ENCODE results near the gene KMT2D.

KMT2D gene

GRCh38 chr12:49052451-49053208 is 8.0 kb downstream of the KMT2D start:
- DNase-seq (ENCODE audit: low read depth): no peak

GRCh38 chr12:49051777-49052438 is 8.7 kb downstream of the KMT2D start:
- no peak for DNase-seq (ENCODE audit: low read depth)

- no peak for DNase-seq (ENCODE audit: low read depth)
These were observed 9.2 kb downstream of the KMT2D start for GRCh38 chr12:49051373-49051764.

GRCh38 chr12:49050507-49051372 is 9.9 kb downstream of the KMT2D start:
- DNase-seq (ENCODE audit: low read depth): no peak

- DNase-seq (ENCODE audit: low read depth): no peak
These were observed 10.9 kb downstream of the KMT2D start for GRCh38 chr12:49049566-49050224.

GRCh38 chr12:49048953-49049352 is 11.6 kb downstream of the KMT2D start:
- DNase-seq (ENCODE audit: low read depth): no peak

- no peak for DNase-seq (ENCODE audit: low read depth)
These were observed 14.3 kb downstream of the KMT2D start for GRCh38 chr12:49046129-49046895.

- DNase-seq (ENCODE audit: low read depth): no peak
These were observed 15.9 kb downstream of the KMT2D start for GRCh38 chr12:49044660-49045059.

GRCh38 chr12:49043856-49044258 is 16.7 kb downstream of the KMT2D start:
- peak; percentile 62 for DNase-seq (ENCODE audit: low read depth)

GRCh38 chr12:49043241-49043640 is 17.4 kb downstream of the KMT2D start:
- DNase-seq (ENCODE audit: low read depth): no peak

- DNase-seq (ENCODE audit: low read depth): no peak
These were observed 18.6 kb downstream of the KMT2D start for GRCh38 chr12:49041881-49042484.

GRCh38 chr12:49041036-49041880 is 19.3 kb downstream of the KMT2D start:
- DNase-seq (ENCODE audit: low read depth): no peak

GRCh38 chr12:49040364-49040855 is 20.2 kb downstream of the KMT2D start:
- DNase-seq (ENCODE audit: low read depth): no peak

- no peak for DNase-seq (ENCODE audit: low read depth)
These were observed 20.9 kb downstream of the KMT2D start for GRCh38 chr12:49039421-49040363.

GRCh38 chr12:49038291-49038955 is 22.2 kb downstream of the KMT2D start:
- no peak for DNase-seq (ENCODE audit: low read depth)

GRCh38 chr12:49037947-49038237 is 22.7 kb downstream of the KMT2D start:
- no peak for DNase-seq (ENCODE audit: low read depth)

GRCh38 chr12:49037111-49037946 is 23.3 kb downstream of the KMT2D start:
- no peak for DNase-seq (ENCODE audit: low read depth)

All from activated T-helper 9 cell treated with anti-CD3 and anti-CD28 coated beads, Interleukin-2, amount 50 U/mL, for 16 hours (primary cell).